Measurements from ENCODE around the gene ANXA3.

ANXA3 gene

GRCh38 chr4:78612398-78613178 is 61.0 kb downstream of the ANXA3 start:
- DNase-seq = no peak

GRCh38 chr4:78613522-78614321 is 62.2 kb downstream of the ANXA3 start:
- no peak for DNase-seq

- DNase-seq = no peak
These were observed 64.5 kb downstream of the ANXA3 start for GRCh38 chr4:78616046-78616498.

- no peak for DNase-seq
These were observed 66.9 kb downstream of the ANXA3 start for GRCh38 chr4:78618436-78618835.

GRCh38 chr4:78621395-78621794 is 69.8 kb downstream of the ANXA3 start:
- no peak for DNase-seq

- no peak for DNase-seq
These were observed 70.8 kb downstream of the ANXA3 start for GRCh38 chr4:78622253-78622979.

GRCh38 chr4:78624048-78624447 is 72.5 kb downstream of the ANXA3 start:
- no peak for DNase-seq

GRCh38 chr4:78625073-78625472 is 73.5 kb downstream of the ANXA3 start:
- no peak for DNase-seq

- DNase-seq = no peak
These were observed 75.7 kb downstream of the ANXA3 start for GRCh38 chr4:78627046-78627965.

GRCh38 chr4:78627966-78628678 is 76.6 kb downstream of the ANXA3 start:
- DNase-seq = no peak

GRCh38 chr4:78629991-78630541 is 78.5 kb downstream of the ANXA3 start:
- no peak for DNase-seq

GRCh38 chr4:78630615-78631014 is 79.0 kb downstream of the ANXA3 start:
- DNase-seq = no peak

- DNase-seq = no peak
These were observed 82.6 kb downstream of the ANXA3 start for GRCh38 chr4:78634011-78634664.

GRCh38 chr4:78638337-78639172 is 87.0 kb downstream of the ANXA3 start:
- DNase-seq = no peak

- no peak for DNase-seq
These were observed 89.1 kb downstream of the ANXA3 start for GRCh38 chr4:78640714-78641113.

GRCh38 chr4:78642934-78643333 is 91.4 kb downstream of the ANXA3 start:
- no peak for DNase-seq

- DNase-seq = no peak
These were observed 92.6 kb downstream of the ANXA3 start for GRCh38 chr4:78644063-78644691.

GRCh38 chr4:78644744-78645330 is 93.3 kb downstream of the ANXA3 start:
- no peak for DNase-seq
